ENCODE data around the gene DVL3.

- TF ChIP-seq CTCF (IDR thresholded peaks at IDR 0.05): no peak
- no peak for TF ChIP-seq POLR2A (IDR thresholded peaks at IDR 0.05)
Observed at GRCh38 chr3:184209146-184209923, 54.2 kb downstream of the DVL3 start.

Data from body of pancreas (tissue), 4 donors.